Esophagus muscularis mucosa (tissue), 4 donors: Measurements from ENCODE around the gene CACFD1. TPM values are rescaled to one million over a fixed set of nuclear protein-coding genes. Genes with fewer than 3 reads are reported as not detected.

Experiments used
- DNase-seq: peaks from one replicate; pipeline ENCODE4 v3.0.0-alpha.2; 2017; ENCODE audit errors: extremely low spot score
- H3K27ac ChIP-seq, 4 donors: fragments of 200-600 bp; sonication (generic); replicated peaks in 1 of 4; 1 replicate in 3 of 4; 2 replicates in 1 of 4; pipeline ENCODE4 v1.5.1; 2016 to 2019; ENCODE audit warnings: mild to moderate bottlenecking in 1 of 4
- H3K27me3 ChIP-seq, 4 donors: fragments of 200-600 bp; sonication (generic); one replicate each; pipeline versions ENCODE4 v1.5.1 to v1.6.0; 2016 to 2019
- H3K36me3 ChIP-seq, 4 donors: fragments of 200-600 bp; sonication (generic); one replicate each; pipeline ENCODE4 v1.5.1; 2016 to 2019
- H3K4me1 ChIP-seq, 4 donors: fragments of 200-600 bp; sonication (generic); one replicate each; pipeline ENCODE4 v1.5.1; 2016 to 2019
- H3K4me3 ChIP-seq, 4 donors: fragments of 200-600 bp; sonication (generic); 1 replicate in 2 of 4; 2 replicates in 2 of 4; pipeline ENCODE4 v1.5.1; 2016 to 2019; ENCODE audit warnings: mild to moderate bottlenecking in 4 of 4, moderate library complexity in 1 of 4
- H3K9me3 ChIP-seq, 4 donors: fragments of 200-600 bp; sonication (generic); 1 replicate in 3 of 4; 2 replicates in 1 of 4; pipeline ENCODE4 v1.5.1; 2016 to 2019
- CTCF ChIP-seq, 3 experiments: fragments of 200-600 bp in 2 of 3; fragments of 450-650 bp in 1 of 3; sonication (generic) in 2 of 3; IDR thresholded peaks; one replicate each; pipeline ENCODE4 v1.5.1; 2017 to 2019; ENCODE audit warnings: antibody characterized with exemption in 3 of 3, mild to moderate bottlenecking in 2 of 3, moderate library complexity in 1 of 3
- EP300 ChIP-seq: sonication (generic); formaldehyde crosslinking; IDR thresholded peaks from one replicate; pipeline ENCODE4 v1.6.1; 2017; ENCODE audit warnings: antibody characterized with exemption
- POLR2A ChIP-seq: fragments of 450-650 bp; IDR thresholded peaks from one replicate; pipeline ENCODE4 v1.6.1; 2017; ENCODE audit warnings: antibody characterized with exemption, moderate library complexity, mild to moderate bottlenecking, low read depth
- POLR2AphosphoS5 ChIP-seq, 2 donors: sonication (generic); formaldehyde crosslinking; IDR thresholded peaks; one replicate each; pipeline ENCODE4 v1.6.1; 2017; ENCODE audit warnings: antibody characterized with exemption in 2 of 2
- WGBS: methylation state at CpG from one replicate; pipeline ENCODE4 v1.1.5; 2018; 5-methylcytosine and 5-hydroxymethylcytosine counted together
- intact Hi-C: fragments of 100-400 bp; cut with DNase I; formaldehyde crosslinking; loops from one replicate; pipeline ENCODE4 v1.15.1; 2023
- total RNA-seq, 4 donors: library from RNA; depleted of rRNA; stranded (reverse); fragments of >200 nt; gene quantifications; one replicate each; pipeline versions ENCODE4 v1.1.0 to v1.2.1, GENCODE V29; 2016

The CACFD1 gene
- total RNA-seq, 4 donors from 2014 or later: 12.5 to 27.8 (median 19.6) TPM

- no peak for DNase-seq
- intact Hi-C loops: no loop called here
- peaks cover 10 to 16% (median 14%) of the 10 kb centered on the region in 4 donors for H3K4me1 ChIP-seq
- H3K9me3 ChIP-seq: no peaks in the 10 kb centered on the region
- no peaks in the 10 kb centered on the region for H3K36me3 ChIP-seq
- TF ChIP-seq CTCF (IDR thresholded peaks at IDR 0.05) (no peak), EP300 (no peak), POLR2A (no peak), POLR2AphosphoS5 (IDR thresholded peaks at IDR 0.05) (no peak)
- H3K27me3 ChIP-seq: peaks cover 0 to 36% (median 0%) of the 10 kb centered on the region in 4 donors
- no peak overlapping the region for H3K27ac ChIP-seq
- H3K4me3 ChIP-seq: no peak overlapping the region
- 82% methylated on average over 5 of the region's 5 CpGs for WGBS
These were observed 58.4 kb downstream of the CACFD1 start for GRCh38 chr9:133518200-133518599.

- H3K27me3 ChIP-seq: peaks cover 0 to 29% (median 0%) of the 10 kb centered on the region in 4 donors
- peaks cover 9 to 10% (median 9%) of the 10 kb centered on the region in 4 donors for H3K4me1 ChIP-seq
- no peak for DNase-seq
- H3K4me3 ChIP-seq: no peak overlapping the region
- no peaks in the 10 kb centered on the region for H3K36me3 ChIP-seq
- no peak overlapping the region for H3K27ac ChIP-seq
- intact Hi-C loops: no loop called here
- H3K9me3 ChIP-seq: no peaks in the 10 kb centered on the region
- TF ChIP-seq POLR2A: no peak
- TF ChIP-seq CTCF (IDR thresholded peaks at IDR 0.05): no peak
- no peak for TF ChIP-seq EP300
- TF ChIP-seq POLR2AphosphoS5 (IDR thresholded peaks at IDR 0.05): no peak
- WGBS: 92% methylated on average over 24 of the region's 27 CpGs
These were observed 59.1 kb downstream of the CACFD1 start for GRCh38 chr9:133518706-133519449.

GRCh38 chr9:133519693-133520092 lies 59.9 kb downstream of the CACFD1 start:
- Histone ChIP-seq H3K9me3 (no peaks in the 10 kb centered on the region), H3K4me1 (peaks cover 4 to 5% (median 5%) of the 10 kb centered on the region in 4 donors), H3K27me3 (peaks cover 0 to 25% (median 0%) of the 10 kb centered on the region in 4 donors), H3K27ac (no peak overlapping the region), H3K36me3 (no peaks in the 10 kb centered on the region), H3K4me3 (no peak overlapping the region)
- 69% methylated on average over 7 of the region's 7 CpGs for WGBS
- no peak for DNase-seq
- TF ChIP-seq CTCF (IDR thresholded peaks at IDR 0.05) (no peak), EP300 (no peak), POLR2A (no peak), POLR2AphosphoS5 (IDR thresholded peaks at IDR 0.05) (no peak)
- intact Hi-C loops: no loop called here

GRCh38 chr9:133520121-133520835 lies 60.5 kb downstream of the CACFD1 start:
- Histone ChIP-seq H3K4me1 (no peaks in the 10 kb centered on the region), H3K27ac (no peak overlapping the region), H3K36me3 (no peaks in the 10 kb centered on the region), H3K4me3 (no peak overlapping the region), H3K9me3 (no peaks in the 10 kb centered on the region), H3K27me3 (peaks cover 0 to 19% (median 0%) of the 10 kb centered on the region in 4 donors)
- intact Hi-C loops: no loop called here
- TF ChIP-seq POLR2A: no peak
- no peak for TF ChIP-seq POLR2AphosphoS5 (IDR thresholded peaks at IDR 0.05)
- TF ChIP-seq EP300: no peak
- TF ChIP-seq CTCF (IDR thresholded peaks at IDR 0.05): no peak
- no peak for DNase-seq
- 83% methylated on average over 8 of the region's 24 CpGs for WGBS

Other genes with a start within 250 kb of the CACFD1 start
- gene ABO, start 184.8 kb upstream of the CACFD1 start, total RNA-seq: 1 to 10 TPM in 2 of 4 donors, under 1 TPM in 2; 0.33 to 3.8 (median 1.2) TPM
- 10 to 100 TPM; 15.0 to 36.2 (median 27.5) TPM for gene SURF6, start 123.8 kb upstream of the CACFD1 start, total RNA-seq
- 10 to 100 TPM; 20.0 to 44.6 (median 35.5) TPM for gene MED22, start 111.8 kb upstream of the CACFD1 start, total RNA-seq
- gene RPL7A, start 111.8 kb upstream of the CACFD1 start, total RNA-seq: 1,000 to 10,000 TPM; 1,466 to 2,142 (median 1,771) TPM
- 10 to 100 TPM; 50.4 to 86.4 (median 69.2) TPM for gene SURF1, start 103.5 kb upstream of the CACFD1 start, total RNA-seq
- gene SURF2, start 103.4 kb upstream of the CACFD1 start, total RNA-seq: 10 to 100 TPM; 16.1 to 36.4 (median 28.7) TPM
- 100 to 1,000 TPM in 3 of 4 donors, 10 to 100 TPM in 1; 83.9 to 139 (median 127) TPM for gene SURF4, start 83.9 kb upstream of the CACFD1 start, total RNA-seq
- gene STKLD1, start 83.6 kb upstream of the CACFD1 start, total RNA-seq: 1 to 10 TPM in 2 of 4 donors, under 1 TPM in 1, not detected in 1; 0.26 to 2.1 (median 1.0) TPM
- 10 to 100 TPM; 15.0 to 28.9 (median 22.4) TPM for gene REXO4, start 42.0 kb upstream of the CACFD1 start, total RNA-seq
- 1 to 10 TPM; 1.3 to 1.7 (median 1.4) TPM for gene ADAMTS13, start 37.6 kb upstream of the CACFD1 start, total RNA-seq
- 1 to 10 TPM; 2.9 to 8.6 (median 5.9) TPM for gene SLC2A6, start 19.1 kb downstream of the CACFD1 start, total RNA-seq
- gene MYMK, start 65.0 kb downstream of the CACFD1 start, total RNA-seq: not detected
- gene ADAMTSL2, start 74.7 kb downstream of the CACFD1 start, total RNA-seq: 1 to 10 TPM; 2.8 to 6.6 (median 3.2) TPM
- not detected for gene FAM163B, start 149.4 kb downstream of the CACFD1 start, total RNA-seq
- gene DBH, start 176.4 kb downstream of the CACFD1 start, total RNA-seq: under 1 TPM in 1 of 4 donors, not detected in 3; 0.06 TPM